Neural progenitor cell (in vitro differentiated cells): ENCODE results near the gene RFFL.

Experiments used
- EZH2 ChIP-seq: fragments of 200-600 bp; sonication (generic); IDR thresholded peaks from 2 replicates; pipeline ENCODE4 v1.6.1; 2017; ENCODE audit warnings: antibody characterized with exemption, mild to moderate bottlenecking, moderate library complexity
- EZH2phosphoT487 ChIP-seq: fragments of 200-600 bp; sonication (generic); IDR thresholded peaks from 2 replicates; pipeline ENCODE4 v1.6.1; 2017; ENCODE audit warnings: antibody characterized with exemption
- TF ChIP-seq, protein P1 (sequence below): fragments of 200-600 bp; sonication (generic); IDR thresholded peaks from 2 replicates; pipeline ENCODE4 v1.5.1; 2017; ENCODE audit warnings: antibody characterized with exemption, mild to moderate bottlenecking

DNA sequence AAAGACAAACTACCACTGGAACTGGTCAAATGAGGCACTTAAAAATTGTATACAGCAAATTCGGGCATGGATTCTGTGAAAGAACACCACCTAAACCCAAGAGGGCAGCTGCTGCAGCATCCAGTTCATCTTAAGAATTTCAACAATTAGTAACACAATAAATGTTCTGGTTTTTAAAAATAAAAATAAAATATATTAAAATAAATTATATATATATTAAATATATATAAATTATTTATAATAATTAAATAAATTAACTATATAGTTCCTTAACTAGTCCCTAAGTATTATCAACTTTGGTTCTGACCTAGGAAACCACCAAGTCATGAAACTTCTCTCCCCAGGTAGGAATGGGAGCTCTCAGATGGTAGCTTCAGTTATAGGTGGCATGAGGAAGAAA lies 13.4 kb upstream of the RFFL start:
- TF ChIP-seq, protein P1, sequence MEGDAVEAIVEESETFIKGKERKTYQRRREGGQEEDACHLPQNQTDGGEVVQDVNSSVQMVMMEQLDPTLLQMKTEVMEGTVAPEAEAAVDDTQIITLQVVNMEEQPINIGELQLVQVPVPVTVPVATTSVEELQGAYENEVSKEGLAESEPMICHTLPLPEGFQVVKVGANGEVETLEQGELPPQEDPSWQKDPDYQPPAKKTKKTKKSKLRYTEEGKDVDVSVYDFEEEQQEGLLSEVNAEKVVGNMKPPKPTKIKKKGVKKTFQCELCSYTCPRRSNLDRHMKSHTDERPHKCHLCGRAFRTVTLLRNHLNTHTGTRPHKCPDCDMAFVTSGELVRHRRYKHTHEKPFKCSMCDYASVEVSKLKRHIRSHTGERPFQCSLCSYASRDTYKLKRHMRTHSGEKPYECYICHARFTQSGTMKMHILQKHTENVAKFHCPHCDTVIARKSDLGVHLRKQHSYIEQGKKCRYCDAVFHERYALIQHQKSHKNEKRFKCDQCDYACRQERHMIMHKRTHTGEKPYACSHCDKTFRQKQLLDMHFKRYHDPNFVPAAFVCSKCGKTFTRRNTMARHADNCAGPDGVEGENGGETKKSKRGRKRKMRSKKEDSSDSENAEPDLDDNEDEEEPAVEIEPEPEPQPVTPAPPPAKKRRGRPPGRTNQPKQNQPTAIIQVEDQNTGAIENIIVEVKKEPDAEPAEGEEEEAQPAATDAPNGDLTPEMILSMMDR, result no peak
- no peak for TF ChIP-seq EZH2
- TF ChIP-seq EZH2phosphoT487, result no peak
